GM18526 (cell line): Measurements from ENCODE around the gene ZNF335.

Experiments
- POLR2A ChIP-seq: IDR thresholded peaks from 3 replicates; pipeline ENCODE4 v1.6.1; 2011; ENCODE audit not compliant: insufficient read length; ENCODE audit errors: extremely low read depth

Gene ZNF335

DNA sequence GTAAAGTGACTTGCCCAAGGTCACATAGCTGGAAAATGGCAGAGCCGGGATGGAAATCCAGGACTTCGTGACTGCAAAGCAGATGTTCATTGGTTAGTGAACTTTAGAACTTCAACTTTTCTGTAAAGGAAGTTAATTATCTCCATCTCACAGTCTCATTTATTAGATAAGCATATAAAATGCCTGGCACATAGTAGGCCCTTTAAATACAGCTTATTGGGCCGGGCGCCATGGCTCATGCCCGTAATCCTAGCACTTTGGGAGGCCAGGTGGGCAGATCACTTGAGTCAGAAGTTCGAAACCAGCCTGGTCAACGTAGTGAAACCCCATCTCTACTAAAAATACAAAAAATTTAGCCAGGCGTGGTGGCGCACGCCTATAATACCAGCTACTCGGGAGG is 35.0 kb upstream of the ZNF335 start:
- no peak for TF ChIP-seq POLR2A

DNA sequence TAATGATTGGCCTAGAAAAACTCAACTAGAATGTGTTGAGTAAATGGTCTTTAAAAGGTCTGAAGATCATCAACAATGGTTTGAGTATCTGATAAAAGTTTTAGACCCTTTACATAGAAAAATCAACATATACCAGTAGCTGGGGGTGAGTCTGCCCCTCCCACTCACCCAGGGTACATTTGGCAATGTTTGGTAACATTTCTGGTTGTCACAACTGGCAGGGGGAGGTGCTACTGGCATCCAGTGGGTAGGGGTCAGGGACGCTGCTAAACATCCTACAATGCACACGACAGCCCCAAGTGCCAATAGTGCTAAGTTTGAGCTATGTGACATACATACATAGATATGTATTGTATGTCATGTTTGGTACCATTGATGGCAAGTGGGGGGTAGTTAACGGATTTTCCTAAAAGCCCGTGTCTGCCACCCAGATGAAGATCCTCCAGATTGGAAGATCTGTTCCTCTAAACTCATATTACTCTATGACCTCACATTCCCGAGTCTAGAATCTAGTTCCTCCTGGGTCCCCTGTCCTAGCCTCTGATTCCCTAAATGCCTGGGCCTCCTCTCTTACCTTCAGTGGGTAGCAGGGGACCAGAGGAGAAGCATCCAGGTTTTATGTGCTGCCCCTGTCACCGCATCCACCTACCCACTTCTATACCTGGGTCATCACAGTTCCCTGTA is 34.2 kb upstream of the ZNF335 start:
- no peak for TF ChIP-seq POLR2A

DNA sequence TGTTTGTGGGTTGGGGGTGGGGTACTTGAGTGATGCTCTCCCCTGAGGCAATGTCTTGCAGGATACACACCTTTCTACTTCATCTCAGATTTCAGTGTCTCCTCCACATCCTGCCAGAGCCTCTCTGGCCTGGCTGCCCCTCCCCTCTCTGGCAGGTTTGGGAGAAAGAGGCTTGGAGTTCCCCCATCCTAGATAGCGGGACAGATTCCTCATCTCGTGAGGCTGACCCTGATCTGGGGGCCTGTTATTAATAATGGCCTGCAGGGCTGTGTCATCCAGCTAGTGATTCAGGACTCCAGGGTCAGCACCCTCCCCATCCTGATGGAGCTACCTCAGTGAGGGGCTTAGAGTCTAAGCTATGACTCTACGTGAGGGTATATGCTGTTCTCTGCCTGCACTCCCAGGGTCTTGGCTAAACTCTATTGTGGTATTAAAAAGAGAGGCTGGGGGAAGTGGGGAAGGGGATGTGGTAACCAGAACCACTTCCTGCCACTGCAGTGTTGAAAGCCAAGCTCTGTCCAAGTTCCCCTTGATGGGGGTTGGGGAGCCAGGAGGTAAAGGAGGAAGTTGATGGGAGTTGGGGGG is 33.0 kb upstream of the ZNF335 start:
- TF ChIP-seq POLR2A = no peak

DNA sequence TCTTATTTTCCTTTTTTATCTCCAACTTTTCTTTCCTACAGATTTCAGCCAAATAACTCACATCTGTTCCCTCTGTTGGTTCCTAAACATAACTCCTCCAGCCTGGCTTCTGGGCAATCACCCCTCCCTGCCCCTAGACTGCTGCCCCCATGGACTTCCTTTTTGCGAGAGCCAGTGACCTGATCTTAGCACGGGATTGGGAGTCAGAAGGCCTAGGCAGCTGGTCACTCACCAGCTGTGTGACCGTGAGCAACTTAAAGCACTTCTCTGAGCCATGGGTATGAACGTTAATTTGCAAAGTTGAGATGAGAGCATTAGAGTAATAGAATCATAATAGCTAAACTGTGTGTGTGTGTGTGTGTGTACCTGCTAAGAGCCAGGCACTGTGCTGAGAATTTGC is 32.2 kb upstream of the ZNF335 start:
- no peak for TF ChIP-seq POLR2A

DNA sequence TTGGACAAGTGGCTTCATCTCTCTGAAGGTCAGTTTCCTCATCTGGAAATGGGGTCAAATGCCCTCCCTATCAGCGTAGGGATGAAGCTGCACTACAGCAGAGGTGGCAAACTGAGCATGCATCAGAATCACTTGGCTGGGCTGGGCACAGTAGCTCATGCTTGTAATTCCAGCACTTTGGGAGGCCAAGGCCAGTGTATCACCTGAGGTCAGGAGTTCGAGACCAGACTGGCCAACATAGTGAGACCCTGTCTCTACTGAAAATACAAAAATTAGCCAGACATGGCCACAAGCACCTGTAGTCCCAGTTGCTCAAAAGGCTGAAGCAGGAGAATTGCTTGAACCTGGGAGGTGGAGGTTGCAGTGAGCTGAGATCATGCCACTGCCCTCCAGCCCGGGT is 30.0 kb upstream of the ZNF335 start:
- no peak for TF ChIP-seq POLR2A

DNA sequence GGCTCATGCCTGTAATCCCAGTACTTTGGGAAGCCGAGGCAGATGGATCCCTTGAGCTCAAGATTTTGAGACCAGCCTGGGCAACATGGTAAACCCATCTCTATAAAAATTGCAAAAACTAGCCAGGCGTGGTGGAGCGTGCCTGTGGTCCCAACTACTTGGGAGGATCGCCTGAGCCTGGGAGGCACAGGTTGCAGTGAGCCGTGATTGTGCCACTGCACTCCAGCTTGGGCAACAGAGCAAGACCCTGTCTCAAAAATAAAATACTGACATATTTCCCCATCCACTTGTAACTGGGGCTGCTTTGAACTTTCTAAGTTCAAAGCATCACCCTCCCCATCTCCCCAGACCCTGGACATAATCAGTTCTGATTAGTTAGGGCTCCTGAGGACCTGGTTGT is 29.5 kb upstream of the ZNF335 start:
- TF ChIP-seq POLR2A = no peak

DNA sequence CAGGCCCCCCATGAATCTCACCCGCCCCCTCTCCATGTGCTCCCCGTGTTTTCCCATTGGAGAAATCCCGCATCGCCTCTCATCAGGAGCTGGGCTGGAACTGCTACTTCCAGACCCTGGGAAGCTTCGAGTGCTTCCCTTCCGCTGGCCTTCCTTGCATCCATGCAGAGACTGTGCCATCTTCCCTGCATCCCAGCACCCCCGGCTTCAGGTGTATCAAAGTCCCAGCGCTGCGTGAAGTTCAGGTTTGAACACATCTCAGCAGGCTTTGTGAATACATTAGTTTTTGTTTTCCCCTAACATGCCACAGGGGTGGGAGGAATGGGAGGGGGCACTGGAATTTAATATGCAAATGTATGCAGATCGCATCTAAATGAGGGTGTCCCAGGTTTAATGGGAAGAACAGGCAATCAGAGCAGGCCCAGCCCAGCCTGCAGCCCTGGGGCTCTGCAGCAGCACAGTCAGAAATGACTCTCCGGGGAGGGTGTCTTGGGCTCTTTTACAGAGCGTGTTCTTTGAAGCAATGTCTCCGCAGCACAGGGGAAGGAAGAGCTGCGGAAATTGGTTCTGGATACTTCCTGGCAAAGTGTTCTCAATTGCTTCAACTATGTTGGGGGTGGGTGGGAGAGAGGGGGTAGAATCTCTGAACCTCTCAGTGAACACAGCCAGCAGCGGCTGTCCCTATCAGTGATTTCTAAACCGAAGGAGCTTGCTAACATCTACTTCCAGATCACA is 28.4 kb upstream of the ZNF335 start:
- no peak for TF ChIP-seq POLR2A

DNA sequence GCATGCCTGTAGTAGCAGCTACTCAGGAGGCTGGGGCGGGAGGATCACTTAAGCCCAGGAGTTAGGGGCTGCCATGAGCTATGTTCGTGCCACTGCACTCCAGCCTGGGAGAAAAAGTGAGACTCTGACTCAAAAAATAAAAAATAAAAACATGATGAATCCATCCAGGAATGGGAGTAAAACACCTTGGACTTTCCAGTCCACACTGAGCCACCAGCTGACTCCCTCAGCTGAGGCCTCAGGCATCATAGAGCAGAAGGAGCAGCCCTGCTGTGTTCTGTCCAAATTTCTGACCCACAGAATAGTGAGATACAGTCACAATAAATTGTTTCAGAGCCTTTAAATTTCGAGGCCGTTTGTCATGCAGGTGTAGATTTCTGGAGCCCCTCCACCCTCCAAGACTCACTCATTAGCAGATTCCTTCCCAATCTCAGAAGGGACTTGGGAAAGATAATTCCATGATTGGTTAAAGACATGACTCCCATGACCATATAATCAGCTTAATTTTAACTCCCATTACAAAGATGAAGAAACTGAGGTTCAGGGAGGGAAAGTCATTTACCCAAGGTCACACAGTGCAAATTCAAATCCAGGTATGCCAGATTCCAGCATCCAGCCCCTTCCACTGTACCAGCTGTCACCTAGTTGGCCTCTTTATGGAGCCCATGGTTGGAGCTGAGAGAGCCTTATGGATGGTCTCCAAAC is 27.7 kb upstream of the ZNF335 start:
- TF ChIP-seq POLR2A = no peak

DNA sequence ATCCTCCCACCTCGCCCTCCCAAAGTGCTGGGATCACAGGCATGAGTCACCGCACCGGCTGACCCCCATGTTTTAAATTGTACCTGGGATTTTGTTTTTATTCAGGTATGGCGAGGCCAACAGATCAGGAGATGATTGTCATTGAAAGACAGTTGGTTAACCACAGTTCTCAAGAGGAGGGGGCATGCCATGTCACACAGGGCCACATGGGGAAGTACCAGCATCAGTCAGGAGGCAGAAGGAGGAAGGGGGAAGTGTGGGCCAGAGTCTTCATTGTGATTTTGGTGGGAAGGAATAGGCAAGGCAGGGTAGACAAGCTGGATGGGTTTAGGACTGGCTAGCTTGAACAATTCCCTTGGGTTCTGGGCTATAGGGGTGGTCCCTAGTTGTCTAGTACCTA is 26.8 kb upstream of the ZNF335 start:
- TF ChIP-seq POLR2A = no peak

DNA sequence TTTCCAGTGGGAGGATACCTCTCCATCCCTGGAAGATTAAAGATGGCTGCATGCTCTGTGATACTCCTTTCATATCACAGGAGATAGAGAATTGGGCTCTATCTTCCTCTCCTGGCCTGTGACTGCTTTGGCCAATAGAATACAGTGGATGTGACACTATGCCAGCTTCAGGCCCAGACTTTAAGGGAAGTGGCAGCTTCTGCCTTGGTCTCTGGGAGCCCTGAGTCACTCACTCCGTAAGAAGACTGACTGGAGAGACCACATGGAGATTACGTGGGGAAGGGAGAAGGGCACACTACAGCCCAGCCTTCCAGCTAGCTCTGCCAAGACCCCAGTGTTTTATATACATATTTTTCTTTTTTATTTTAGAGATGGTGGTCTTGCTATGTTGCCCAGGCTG is 26.3 kb upstream of the ZNF335 start:
- no peak for TF ChIP-seq POLR2A

DNA sequence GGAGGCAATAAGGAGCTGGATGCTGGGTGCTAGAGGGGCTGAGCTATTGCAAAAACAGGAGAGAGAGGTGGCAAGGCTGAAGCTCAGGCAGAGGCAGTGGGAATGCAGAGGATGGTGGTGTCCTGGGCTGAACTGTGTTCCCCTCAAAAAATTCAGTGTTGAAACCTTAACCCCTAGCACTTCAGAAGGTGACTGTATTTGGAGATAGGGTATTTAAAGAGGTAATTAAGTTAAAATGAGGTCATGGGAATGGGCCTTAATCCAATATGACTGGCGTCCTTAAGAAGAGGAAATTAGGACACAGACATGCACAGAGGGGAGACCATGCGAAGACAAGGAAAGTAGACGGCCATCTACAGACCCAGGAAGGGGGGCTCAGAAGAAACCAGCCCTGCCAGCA is 25.2 kb upstream of the ZNF335 start:
- TF ChIP-seq POLR2A = no peak

DNA sequence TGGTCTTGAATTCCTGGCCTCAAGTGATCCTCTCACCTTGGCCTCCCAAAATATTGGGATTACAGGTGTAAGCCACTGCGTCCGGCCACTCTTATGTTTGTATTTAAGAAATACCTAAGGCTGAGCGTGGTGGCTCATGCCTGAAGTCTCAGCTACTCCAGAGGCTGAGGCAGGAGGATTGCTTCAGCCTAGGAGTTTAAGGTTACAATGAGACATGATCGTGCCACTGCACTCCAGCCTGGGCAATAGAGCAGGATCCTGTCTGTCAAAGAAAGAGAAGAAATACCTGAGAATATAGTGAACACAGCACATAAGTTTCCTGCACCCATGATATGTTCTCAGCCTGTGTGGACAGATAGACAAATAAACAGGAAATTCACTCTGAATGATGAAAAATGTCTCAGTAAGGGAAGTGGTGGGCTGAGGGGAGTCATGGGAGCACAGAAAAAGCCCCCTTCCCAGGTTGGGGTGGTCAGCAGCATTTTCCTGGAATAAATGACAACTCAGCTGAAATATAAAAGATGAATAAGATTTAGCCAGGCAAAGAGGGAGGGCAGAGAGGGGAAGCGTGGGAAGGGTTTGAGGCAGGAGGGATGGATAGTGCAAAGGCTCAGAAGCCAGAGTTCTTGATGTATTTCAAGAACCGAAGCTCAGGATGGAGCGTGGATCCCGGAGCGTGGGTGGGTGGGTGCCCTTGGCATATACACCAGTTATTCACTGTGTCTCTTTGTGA is 22.9 kb upstream of the ZNF335 start:
- TF ChIP-seq POLR2A = no peak

DNA sequence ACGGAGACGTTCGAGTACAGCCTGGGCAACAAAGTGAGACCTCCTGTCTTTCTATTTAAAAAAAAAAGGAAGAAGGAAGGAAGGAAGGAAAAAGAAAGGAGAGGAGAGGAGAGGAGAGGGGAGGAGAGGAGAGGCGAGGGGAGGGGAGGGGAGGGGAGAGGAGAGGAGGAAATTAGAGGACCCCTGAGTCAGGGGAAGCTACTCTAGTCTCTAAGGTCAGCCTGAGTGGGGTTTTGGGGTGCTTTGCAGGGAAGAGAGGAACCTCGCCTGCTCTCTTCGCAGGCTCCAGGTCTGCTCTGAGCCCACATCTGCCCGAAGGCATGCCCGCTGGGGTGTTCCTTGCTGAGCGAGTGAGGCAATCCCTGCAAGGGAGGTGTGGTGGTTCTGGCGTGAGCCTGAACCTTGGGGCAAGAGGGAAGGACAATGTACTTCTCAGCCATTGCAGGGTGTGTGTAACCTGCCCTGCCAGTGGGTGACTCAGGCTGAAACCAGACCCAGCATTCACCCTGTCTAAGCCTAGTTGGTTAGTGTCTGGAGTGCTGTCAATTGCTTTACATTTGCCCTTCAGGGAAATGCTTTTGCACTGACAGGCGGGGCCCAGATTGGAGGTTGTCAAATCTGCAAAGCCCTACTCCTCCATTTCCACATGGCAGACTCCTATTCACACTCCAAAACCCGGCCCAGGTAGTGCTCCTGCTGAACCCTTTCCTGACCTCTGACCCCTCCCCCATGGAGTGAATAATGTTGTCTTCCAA is 21.4 kb upstream of the ZNF335 start:
- no peak for TF ChIP-seq POLR2A

DNA sequence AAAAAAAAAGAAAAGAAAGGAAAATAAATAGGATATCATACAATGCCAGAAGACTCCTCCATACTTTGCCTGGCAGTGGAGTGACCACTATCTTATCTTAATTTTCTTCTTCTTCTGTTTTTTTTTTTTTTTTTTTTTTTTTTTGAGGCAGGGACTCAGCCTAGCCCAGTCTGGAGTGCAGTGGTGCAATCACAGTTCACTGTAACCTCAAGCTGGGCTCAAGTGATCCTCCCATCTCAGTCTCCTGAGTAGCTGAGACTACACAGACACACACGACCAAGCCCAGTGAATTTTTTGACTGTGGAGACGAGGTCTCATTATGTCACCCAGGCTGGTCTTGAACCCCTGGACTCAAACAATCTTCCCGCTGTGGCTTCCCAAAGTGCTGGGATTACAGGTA is 19.6 kb upstream of the ZNF335 start:
- TF ChIP-seq POLR2A = no peak
